ENCODE data around the gene AGPAT4.
A peak's percentile ranks its signal among the peaks of the same experiment; 100 is the strongest.

The AGPAT4 gene

GRCh38 chr6:161254126-161254463 lies 19.8 kb downstream of the AGPAT4 start:
- no peak for DNase-seq

GRCh38 chr6:161251345-161251744 lies 22.5 kb downstream of the AGPAT4 start:
- no peak for DNase-seq

GRCh38 chr6:161249327-161249726 lies 24.5 kb downstream of the AGPAT4 start:
- DNase-seq: no peak

GRCh38 chr6:161246725-161247124 lies 27.1 kb downstream of the AGPAT4 start:
- DNase-seq: no peak

GRCh38 chr6:161245363-161245762 lies 28.5 kb downstream of the AGPAT4 start:
- DNase-seq: no peak

GRCh38 chr6:161244725-161245124 lies 29.1 kb downstream of the AGPAT4 start:
- no peak for DNase-seq

GRCh38 chr6:161242779-161243693 lies 30.8 kb downstream of the AGPAT4 start:
- peak; percentile 35 to 43 for DNase-seq

- DNase-seq: no peak
Observed at GRCh38 chr6:161242113-161242512, 31.7 kb downstream of the AGPAT4 start.

GRCh38 chr6:161239001-161239400 lies 34.9 kb downstream of the AGPAT4 start:
- DNase-seq: no peak

- DNase-seq: no peak
Observed at GRCh38 chr6:161238500-161238899, 35.4 kb downstream of the AGPAT4 start.

GRCh38 chr6:161238081-161238480 lies 35.8 kb downstream of the AGPAT4 start:
- DNase-seq: no peak

GRCh38 chr6:161237176-161237575 lies 36.7 kb downstream of the AGPAT4 start:
- DNase-seq: no peak

GRCh38 chr6:161235776-161236633 lies 37.9 kb downstream of the AGPAT4 start:
- DNase-seq: no peak

GRCh38 chr6:161233986-161234661 lies 39.7 kb downstream of the AGPAT4 start:
- no peak for DNase-seq

GRCh38 chr6:161232467-161232866 lies 41.4 kb downstream of the AGPAT4 start:
- no peak for DNase-seq

GRCh38 chr6:161232010-161232409 lies 41.9 kb downstream of the AGPAT4 start:
- no peak for DNase-seq

GRCh38 chr6:161230339-161230738 lies 43.5 kb downstream of the AGPAT4 start:
- DNase-seq: no peak

GRCh38 chr6:161228921-161229591 lies 44.8 kb downstream of the AGPAT4 start:
- DNase-seq: no peak

GRCh38 chr6:161228096-161228495 lies 45.8 kb downstream of the AGPAT4 start:
- no peak for DNase-seq

GRCh38 chr6:161227004-161227960 lies 46.6 kb downstream of the AGPAT4 start:
- no peak for DNase-seq
